Measurements from ENCODE around the gene ST3GAL3.

GRCh38 chr1:43769350-43769908 lies 62.1 kb downstream of the ST3GAL3 start:
- TF ChIP-seq CTCF (tag by site-specific recombination; IDR thresholded peaks at IDR 0.05) (no peak), KLF16 (tag by site-specific recombination; IDR thresholded peaks at IDR 0.05) (no peak), ZNF510 (tag by site-specific recombination; IDR thresholded peaks at IDR 0.05; ENCODE audit: insufficient replicate concordance) (no peak), ZNF785 (tag by site-specific recombination; IDR thresholded peaks at IDR 0.05) (no peak), ZBTB7A (tag by site-specific recombination; IDR thresholded peaks at IDR 0.05; ENCODE audit: low read depth) (no peak), ZNF544 (tag by site-specific recombination; IDR thresholded peaks at IDR 0.05) (no peak), REST (tag by site-specific recombination; IDR thresholded peaks at IDR 0.05) (no peak), ZNF529 (tag by site-specific recombination; IDR thresholded peaks at IDR 0.05; ENCODE audit: insufficient replicate concordance) (no peak), ZNF692 (tag by site-specific recombination; IDR thresholded peaks at IDR 0.05) (no peak), ATF2 (tag by site-specific recombination; IDR thresholded peaks at IDR 0.05; ENCODE audit: low read depth) (no peak), GLI2 (tag by site-specific recombination; IDR thresholded peaks at IDR 0.05; ENCODE audit: borderline replicate concordance, low read depth) (no peak)
